ENCODE data around the gene KIRREL3. TPM values are rescaled to one million over a fixed set of nuclear protein-coding genes. Genes with fewer than 3 reads are reported as not detected.

Gene KIRREL3
- total and polyA plus RNA-seq, 9 donors = 0.25 to 5.3 (median 0.48) TPM

DNA sequence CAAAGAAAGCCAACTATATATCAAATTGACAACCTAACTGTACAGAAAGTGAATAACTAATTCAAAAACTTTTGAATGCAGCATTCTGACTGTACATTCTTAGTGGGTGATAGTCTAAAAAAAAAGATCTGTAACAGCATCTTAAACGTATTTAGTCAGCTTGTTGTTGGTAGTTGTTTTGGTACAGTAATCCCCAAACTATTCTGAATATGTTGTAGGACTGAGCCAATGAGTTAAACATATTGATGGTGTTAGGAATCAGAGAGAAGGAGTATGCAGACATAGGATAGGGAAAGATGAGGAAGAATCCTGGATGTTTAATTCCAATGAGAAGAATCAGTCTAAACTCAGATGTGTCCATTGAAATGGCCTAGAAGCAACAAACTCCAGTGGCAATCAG is 41.9 kb upstream of the KIRREL3 start:
- intact Hi-C loops (cut with DNase I) = no loop called here

DNA sequence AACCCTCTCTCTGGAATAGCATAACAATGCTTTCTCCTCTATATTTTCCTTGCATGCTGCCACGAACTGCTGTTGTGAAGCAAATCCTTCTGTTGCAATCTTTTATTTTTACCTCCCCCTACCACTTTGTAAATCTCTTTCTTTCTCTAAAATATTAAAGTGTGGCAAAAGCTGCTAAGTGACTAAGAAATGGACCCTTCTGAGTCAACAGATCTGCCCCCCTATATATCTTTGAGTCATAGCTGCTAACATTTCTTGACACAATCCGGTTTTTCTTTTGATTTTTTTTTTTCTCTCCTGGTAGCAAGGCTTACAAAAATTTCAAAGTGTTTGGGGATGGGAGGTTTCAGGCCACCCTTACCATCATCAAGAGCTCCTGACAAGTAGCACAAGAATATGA is 39.0 kb upstream of the KIRREL3 start:
- no peak for DNase-seq
- Histone ChIP-seq H3K27me3 (no peaks in the 10 kb centered on the region), H3K9me3 (no peaks in the 10 kb centered on the region), H3K27ac (no peak overlapping the region), H3K4me3 (no peak overlapping the region), H3K4me1 (ENCODE audit: insufficient read depth) (no peaks in the 10 kb centered on the region), H3K36me3 (no peaks in the 10 kb centered on the region)
- TF ChIP-seq, protein P1, sequence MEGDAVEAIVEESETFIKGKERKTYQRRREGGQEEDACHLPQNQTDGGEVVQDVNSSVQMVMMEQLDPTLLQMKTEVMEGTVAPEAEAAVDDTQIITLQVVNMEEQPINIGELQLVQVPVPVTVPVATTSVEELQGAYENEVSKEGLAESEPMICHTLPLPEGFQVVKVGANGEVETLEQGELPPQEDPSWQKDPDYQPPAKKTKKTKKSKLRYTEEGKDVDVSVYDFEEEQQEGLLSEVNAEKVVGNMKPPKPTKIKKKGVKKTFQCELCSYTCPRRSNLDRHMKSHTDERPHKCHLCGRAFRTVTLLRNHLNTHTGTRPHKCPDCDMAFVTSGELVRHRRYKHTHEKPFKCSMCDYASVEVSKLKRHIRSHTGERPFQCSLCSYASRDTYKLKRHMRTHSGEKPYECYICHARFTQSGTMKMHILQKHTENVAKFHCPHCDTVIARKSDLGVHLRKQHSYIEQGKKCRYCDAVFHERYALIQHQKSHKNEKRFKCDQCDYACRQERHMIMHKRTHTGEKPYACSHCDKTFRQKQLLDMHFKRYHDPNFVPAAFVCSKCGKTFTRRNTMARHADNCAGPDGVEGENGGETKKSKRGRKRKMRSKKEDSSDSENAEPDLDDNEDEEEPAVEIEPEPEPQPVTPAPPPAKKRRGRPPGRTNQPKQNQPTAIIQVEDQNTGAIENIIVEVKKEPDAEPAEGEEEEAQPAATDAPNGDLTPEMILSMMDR (IDR thresholded peaks at IDR 0.05) = no peak
- TF ChIP-seq EP300 (IDR thresholded peaks at IDR 0.05) = no peak
- TF ChIP-seq POLR2A (IDR thresholded peaks at IDR 0.05) = no peak
- intact Hi-C loops (cut with DNase I) = no loop called here
- WGBS, 3 donors = 25 to 42% (median 38%) methylated on average over 2 of the region's 2 CpGs

More for the DNA sequence above, 41.9 kb upstream of the KIRREL3 start:
- Histone ChIP-seq H3K27me3 (no peaks in the 10 kb centered on the region), H3K4me3 (no peak overlapping the region), H3K27ac (no peak overlapping the region), H3K36me3 (no peaks in the 10 kb centered on the region), H3K4me1 (ENCODE audit: insufficient read depth) (no peaks in the 10 kb centered on the region), H3K9me3 (no peaks in the 10 kb centered on the region)
- no peak for DNase-seq
- no peak for TF ChIP-seq POLR2A (IDR thresholded peaks at IDR 0.05)
- TF ChIP-seq EP300 (IDR thresholded peaks at IDR 0.05) = no peak
- TF ChIP-seq, protein P1 (IDR thresholded peaks at IDR 0.05) = no peak
- 36 to 43% (median 43%) methylated on average over 1 of the region's 1 CpG for WGBS, 3 donors

DNA sequence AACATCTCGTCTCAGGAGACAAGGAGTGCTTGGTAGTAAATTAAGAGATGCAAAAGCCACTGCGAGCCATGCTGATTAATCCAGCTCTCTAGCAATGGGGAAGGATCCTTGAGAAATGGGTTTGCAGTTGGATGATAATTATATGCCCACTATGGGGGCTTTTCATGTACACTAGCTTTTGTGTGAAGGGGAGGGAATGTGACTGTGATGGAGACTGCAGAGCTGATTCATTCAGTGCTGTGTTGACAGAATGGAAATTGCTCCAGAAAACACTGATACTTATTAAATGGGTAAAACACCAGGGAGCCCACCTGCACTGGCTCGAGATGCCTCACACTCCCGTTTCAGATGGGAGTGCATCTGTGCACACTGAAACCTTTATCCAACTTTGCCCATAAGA is 37.0 kb upstream of the KIRREL3 start:
- Histone ChIP-seq H3K27me3 (no peaks in the 10 kb centered on the region), H3K27ac (no peak overlapping the region), H3K36me3 (no peaks in the 10 kb centered on the region), H3K4me3 (no peak overlapping the region), H3K4me1 (ENCODE audit: insufficient read depth) (no peaks in the 10 kb centered on the region), H3K9me3 (no peaks in the 10 kb centered on the region)
- intact Hi-C loops (cut with DNase I) = no loop called here
- TF ChIP-seq POLR2A (IDR thresholded peaks at IDR 0.05) = no peak
- TF ChIP-seq, protein P1 (IDR thresholded peaks at IDR 0.05) = no peak
- TF ChIP-seq EP300 (IDR thresholded peaks at IDR 0.05) = no peak
- WGBS, 3 donors = 47 to 77% (median 49%) methylated on average over 4 of the region's 4 CpGs
- no peak for DNase-seq

DNA sequence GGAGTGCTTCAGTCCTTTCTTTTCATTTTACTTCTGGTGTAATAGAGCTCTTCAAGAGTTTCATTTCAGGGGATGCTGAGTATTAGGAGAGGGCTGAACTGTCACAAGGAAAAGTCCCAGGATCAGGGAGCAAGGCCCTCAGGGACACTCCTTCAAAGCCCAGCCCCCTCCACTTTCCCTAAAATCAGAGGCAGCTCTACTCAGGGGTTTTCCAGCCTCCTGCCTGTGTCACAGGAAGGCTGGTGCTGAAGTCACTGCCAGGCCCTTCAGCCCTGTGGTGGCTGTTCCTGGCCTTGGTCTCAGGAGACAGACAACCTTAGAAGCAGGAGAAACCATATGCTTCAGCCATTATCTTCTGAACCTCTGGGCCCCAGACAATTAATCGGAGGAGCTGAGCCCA is 36.4 kb upstream of the KIRREL3 start:
- TF ChIP-seq EP300 (IDR thresholded peaks at IDR 0.05) = no peak
- TF ChIP-seq, protein P1 (IDR thresholded peaks at IDR 0.05) = no peak
- TF ChIP-seq POLR2A (IDR thresholded peaks at IDR 0.05) = no peak
- H3K36me3 ChIP-seq = no peaks in the 10 kb centered on the region
- H3K27me3 ChIP-seq = no peaks in the 10 kb centered on the region
- DNase-seq = no peak
- no peak overlapping the region for H3K27ac ChIP-seq
- 80 to 83% (median 82%) methylated on average over 1 of the region's 1 CpG for WGBS, 3 donors
- H3K4me1 ChIP-seq (ENCODE audit: insufficient read depth) = no peaks in the 10 kb centered on the region
- intact Hi-C loops (cut with DNase I) = no loop called here
- no peak overlapping the region for H3K4me3 ChIP-seq
- H3K9me3 ChIP-seq = no peaks in the 10 kb centered on the region

All from ovary (tissue), 9 donors.